Hypothalamus (tissue), 51 donors: ENCODE measurements around the gene ADRA1B.

Experiments used
- DNase-seq, 51 donors: peaks; one replicate each; lab custom pipeline; 2025; lab: John Stamatoyannopoulos, UW

ADRA1B gene

DNA sequence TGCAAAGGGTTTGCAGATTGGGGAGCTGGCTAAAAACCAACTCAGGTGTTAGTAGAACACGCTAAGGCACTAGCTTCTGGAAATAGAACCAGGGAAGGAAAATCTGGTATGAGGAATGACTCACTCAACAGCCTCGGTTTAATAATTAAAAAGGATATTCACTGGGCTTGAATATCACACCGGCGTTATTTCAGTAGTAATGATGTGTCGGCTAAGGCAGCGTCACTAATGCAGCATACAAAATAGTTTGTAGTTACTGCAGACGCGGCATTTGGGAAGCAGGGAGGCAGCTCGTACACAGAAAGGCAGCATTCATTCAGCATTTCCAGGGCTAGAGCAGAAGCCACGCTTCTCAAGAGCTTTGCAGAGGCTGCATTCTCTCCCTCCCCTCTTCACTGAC, 1.7 kb downstream of the ADRA1B start:
- peak in 2 of 51 donors; percentile 2 to 11 for DNase-seq

DNA sequence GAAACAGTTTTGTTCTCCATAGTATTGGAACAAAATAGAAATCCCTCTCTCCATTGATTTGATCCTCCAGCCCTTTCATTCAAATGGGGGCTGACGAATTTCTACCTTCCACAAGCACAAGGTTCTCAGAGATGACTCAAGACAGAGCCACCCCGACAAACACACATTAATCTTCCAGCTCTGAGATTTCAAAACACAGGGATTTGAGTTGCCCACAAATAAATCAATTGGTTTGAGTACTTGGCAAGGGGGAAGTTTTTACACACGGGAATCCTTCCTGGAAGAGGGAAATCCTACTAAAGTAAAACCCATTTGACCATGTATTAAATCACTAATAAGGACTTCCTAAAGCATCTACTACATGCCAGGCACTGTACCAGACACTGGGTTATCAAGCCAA, 5.4 kb downstream of the ADRA1B start:
- no peak for DNase-seq

DNA sequence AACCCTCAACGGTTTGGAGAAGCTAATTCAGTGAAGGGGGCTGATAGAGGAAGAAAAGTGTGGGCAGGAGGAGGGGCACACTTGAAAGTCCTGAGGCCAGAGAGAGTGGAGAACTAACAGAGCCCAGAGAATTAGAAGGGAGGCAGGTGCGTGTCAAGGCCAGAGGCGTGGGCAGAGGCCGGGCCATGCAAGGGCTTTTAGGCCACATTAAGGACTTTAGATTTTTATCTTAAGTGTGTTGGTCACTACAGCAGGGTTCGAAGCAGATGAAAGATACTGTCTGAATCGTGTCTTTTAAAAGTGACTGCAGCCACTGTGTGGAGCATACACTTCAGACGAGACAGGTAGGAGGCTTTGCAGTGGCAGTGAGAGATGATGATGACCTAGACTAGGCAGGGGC, 6.7 kb downstream of the ADRA1B start:
- DNase-seq: no peak

DNA sequence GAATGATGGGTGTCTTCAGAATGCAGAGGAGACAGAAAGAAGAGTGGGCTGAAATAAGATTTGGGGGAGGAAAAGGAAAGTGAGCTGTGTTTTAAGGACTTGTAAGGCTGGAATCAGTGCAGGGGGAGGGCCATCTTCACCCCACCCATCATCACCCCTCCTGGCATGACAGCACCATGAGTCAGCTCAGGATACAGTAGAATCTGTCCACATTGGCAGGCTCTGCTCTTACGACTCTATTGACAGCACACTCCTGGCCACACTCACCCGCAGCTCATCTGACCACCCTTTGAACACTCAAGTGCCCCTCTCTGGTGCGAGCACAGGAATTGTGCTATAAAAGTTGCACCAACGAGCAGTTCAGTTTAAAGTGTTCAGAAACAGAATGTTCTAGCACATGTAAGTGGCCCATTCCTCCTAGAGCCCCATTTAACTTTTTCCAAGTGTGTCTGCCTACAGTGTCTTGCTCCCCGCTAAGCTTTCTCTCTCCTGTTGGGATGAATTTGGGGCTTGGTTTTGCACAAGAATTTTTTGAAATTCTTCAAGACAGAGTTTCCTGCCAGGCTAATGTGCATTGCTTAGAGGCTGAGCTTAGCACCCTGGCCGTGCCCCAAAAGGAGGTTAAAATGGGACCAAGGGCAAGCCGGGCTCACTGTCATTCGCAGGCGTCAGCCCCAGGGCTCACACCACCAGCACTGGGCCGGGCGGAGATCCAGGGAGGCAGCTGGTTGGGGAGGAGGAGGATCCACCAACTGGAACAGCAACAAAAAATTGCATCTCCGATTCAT, 12.0 kb downstream of the ADRA1B start:
- DNase-seq: peak in 1 of 51 donors; percentile 4

DNA sequence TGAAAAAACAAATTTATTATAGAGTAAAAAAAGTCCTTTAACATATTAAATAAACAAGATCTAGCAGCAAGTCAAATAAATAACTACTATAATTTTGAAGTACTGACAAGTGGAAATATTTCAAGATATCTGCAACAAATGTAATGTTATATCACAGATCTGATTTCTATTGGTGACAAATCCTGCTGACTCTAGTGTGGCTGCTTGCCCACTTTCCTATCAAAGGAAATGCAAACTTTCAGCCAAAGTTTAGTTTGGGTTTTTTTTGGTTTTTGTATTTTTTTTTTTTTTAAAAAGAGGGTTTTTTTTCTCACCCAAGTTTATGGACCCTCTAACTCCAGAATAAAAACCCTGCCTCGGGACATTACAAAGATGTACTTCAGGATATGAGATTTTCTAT, 12.9 kb downstream of the ADRA1B start:
- DNase-seq: no peak

DNA sequence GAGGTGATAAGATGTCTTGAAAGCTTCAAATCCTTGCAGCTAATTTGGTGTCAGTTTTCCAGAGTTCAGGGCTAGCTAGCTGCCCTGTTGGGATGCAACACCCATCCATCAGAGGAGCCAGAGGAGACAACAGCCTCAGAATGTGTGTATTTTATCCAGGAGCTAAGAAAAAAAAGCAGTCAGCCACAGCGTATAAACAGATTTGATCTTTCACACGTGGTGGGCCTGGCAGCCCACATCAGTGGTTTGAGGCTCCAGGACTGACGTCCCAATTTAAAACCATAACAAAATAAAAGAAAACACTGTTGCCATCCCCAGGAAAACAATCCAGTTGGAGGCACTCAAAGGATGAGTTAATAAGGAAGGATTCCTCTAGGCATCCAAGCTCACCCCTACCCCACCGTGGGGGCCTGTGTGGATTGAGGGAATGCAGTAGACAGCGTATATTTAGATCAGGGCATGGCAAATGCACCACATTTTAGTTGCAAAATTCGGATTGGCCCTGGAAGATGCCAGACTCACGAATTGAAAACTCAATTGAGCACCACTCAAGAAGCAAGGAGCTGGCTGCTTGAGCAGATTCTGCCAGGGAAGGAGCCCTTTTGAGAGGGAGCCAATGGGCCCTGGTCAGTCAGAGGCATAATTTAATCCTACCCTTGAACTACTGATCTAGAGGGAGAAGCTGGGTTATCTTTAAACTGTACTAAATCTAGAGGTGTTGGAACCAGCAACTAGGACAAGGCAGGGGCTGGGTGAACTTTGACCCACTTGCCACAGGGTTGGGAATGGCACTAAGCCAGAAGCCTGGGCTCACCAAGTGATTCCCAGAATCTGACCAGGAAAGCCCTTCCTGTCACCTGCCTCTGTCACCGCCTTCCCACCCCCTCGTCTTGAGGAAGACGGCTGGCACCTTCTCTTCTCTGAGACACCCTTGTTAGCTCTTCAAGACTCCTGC, 17.5 kb downstream of the ADRA1B start:
- DNase-seq: no peak

DNA sequence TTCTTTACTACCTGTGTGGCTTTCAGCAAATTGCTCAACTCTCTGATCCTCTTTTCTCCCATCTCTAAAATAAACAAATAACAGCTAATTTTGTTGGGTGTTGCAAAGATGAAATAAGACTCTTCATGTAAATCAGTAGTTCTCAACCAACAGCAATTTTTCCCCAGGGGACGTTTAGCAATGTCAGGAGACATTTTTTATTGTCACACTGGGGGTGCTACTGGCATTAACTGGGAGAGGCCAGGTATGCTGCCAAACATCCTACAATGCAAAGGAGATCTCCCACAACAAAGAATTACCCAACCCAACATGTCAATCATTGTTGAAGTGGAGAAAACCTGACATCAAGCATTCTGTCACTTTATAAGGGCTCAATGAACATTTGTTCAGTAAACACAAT, 19.7 kb downstream of the ADRA1B start:
- DNase-seq: no peak

DNA sequence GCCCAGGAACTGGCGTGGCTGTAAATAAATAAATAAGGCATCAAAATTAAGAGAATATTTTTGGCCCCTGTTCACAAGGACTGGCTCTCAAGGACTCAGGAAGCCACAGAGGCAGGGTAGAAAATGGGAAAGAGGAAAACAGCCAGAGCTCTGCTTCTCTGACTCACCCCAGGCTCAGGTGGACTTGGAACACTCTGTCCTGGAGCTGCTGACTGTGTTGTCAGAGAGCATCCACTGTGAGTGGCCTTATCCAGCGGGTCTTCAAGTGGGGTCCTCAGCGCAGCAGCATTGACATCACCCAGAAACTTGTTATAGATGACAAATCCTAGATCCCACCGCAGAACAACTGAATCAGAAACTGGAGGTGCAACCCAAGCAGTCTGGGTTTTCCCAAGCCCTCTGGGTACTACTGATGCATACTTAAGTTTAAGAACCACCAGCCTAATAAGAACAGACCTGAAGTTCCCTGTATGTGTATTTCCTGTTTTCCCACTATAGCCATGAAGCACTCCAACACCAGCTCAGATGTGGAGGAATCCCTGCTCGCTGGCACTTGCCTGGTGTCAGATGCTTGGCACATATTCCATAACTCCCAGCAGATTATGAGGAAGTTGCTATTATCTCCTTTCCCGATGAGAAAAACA, 20.5 kb downstream of the ADRA1B start:
- peak in 1 of 51 donors; percentile 7 for DNase-seq

DNA sequence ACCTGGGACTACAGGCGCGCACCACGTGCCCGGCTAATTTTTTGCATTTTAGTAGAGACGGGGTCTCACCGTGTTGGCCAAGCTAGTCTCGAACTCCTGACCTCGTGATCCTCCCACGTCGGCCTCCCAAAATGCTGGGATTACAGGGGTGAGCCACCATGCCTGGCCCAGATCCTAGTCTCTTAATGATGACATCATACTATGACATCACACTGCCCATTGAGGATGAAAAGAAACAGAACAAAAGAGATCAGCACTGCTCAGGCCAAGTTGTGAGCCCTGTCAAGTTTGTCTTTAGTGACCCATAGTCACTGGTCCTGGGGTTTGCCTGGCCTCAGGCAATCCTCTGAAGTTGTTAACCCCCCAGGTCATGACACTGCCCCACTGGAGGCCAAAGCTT, 21.3 kb downstream of the ADRA1B start:
- no peak for DNase-seq

DNA sequence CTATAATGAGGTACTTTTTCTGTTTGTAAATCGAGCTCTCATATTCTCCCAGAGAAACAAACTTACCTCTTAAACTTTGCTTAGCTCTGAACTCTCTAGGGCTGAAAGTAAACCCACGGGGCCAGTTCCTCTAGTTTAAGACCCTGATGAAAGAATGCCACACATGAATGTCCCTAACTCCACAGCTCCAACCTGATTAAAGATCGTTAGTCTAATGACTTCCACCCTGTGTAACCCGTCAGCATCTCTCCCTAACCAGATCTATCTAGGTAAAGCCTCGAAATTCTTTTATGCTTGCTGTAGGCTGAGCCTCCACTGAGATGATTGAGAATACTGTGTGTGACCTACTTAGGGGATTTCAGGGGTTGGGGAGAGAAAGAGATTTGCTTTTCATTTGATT, 27.0 kb downstream of the ADRA1B start:
- DNase-seq: no peak

DNA sequence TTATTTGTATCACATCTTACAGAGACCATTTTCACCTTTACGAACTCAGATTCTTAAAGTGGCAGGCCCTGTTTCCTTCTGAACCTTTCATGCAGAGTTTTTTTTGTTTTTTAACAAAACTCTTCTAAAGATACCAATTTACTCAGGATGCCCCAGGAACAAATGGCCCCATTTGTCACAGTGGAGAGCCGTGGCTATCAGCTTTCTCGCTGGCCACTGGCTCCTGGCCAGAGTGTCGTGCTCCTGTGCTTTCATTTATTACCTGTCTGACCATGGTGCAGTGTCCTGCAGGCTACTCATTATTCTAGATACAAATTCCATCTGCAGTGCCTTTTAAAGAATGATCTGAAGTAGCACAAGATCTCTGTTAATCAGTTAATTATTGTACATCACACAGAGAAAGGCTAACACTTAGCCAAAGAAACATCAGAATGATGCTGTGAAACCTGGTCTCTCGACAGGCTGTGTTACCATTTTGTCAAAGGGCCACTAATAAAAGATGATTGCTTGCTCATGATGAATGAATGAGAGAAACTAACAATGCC, 27.8 kb downstream of the ADRA1B start:
- no peak for DNase-seq

DNA sequence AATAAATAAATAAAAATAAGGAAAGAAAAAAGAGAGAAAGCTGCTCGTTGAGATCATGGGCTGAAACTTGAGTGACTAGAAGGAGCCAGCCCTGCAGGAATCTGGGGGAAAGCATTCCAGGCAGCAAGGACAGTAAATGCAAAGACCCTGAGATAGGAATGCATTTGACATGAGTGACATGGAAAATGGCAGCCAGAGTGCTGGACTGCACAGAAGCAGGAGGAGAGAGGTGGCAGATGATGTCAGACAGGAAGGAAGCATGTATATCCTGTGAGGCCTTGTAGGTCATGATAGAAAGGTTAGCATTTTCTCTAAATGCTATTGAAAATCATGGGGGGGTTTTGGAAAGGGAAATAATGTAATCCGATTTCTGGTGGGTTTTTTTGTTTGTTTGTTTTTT, 29.1 kb downstream of the ADRA1B start:
- no peak for DNase-seq

DNA sequence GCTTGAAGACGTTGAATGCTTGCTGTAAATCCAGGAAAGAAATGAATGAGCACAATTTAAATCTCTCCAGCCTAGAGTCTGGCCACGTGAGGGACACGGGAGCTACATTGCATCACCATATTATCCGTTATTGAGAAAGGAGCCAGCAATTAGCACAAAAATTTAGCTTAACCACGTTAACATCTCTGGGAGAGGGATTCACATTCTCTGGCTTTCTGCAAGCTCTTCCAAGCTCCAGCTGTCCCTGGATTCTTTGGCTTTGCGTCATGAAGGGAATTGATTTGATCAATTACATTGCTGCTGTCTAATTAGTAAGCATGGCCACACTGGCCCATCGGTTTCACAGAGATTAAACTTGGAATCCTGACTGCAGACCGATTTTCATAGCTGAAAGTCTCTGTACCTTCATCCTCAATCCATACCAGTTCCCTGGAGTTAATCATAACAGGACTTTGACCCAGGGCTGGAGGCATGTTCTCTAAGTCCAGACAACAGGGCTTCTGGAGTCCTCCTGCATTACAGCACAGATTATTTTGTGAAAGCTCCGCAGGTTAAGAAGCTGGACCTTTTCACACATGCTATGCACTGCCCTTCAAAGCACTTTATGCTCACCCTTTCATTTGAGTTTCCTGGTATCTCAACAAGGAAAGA, 31.6 kb downstream of the ADRA1B start:
- DNase-seq: no peak

DNA sequence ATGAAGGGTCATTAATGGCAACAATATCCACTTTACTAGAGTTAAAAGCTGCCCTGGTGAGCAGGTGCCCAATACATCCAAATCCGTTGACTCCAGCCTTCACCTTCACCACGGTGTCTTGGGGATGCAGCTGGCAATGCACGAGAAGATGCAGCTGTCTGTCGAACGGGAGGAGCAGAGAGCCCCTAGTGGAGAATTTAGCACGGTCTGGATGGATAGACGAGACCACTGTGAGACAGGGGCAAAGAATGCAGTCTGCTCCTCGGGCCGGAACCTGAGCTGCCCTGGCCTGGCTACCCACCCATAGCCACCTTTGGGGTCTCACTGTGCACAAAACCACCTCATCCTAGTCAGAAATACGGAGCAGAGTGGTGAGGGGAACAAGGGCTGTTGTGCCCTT, 35.1 kb downstream of the ADRA1B start:
- no peak for DNase-seq

DNA sequence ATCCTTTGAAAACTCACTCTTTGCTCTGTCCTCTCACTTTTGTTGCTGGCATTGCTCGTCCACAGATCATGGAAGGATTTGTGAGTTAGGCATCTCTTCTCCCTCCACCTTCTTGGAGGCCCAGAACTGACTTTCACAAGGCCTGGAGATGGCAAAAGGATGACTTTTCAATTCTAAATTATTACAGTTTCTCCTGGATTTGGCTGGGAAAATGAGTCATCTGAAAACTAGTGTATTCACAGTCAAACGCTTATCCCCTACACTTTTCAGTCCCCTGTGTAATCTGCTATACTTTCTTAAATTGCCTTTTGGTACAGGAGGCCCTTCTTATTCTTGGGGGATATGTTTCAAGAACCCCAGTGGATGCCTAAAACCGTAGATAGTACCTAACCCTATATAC, 35.6 kb downstream of the ADRA1B start:
- no peak for DNase-seq

DNA sequence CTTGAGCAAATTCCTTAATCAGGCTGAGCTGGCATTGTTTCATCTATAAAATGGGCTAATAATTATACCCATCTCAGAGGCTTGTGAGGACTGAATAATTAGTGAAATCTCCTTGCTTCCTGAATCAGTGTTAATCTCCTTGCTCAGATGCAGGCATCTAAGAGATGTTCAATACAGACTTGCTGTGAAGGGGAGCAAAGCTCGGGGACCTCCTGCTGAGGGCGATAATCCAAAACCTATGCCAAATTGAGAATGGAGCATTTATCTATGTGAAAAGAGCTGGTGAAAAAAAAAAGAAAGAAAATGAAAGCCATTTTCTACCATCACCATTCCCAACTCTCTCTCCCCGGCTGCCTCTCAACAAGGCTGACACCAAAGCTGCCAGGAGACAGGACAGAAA, 37.3 kb downstream of the ADRA1B start:
- no peak for DNase-seq

DNA sequence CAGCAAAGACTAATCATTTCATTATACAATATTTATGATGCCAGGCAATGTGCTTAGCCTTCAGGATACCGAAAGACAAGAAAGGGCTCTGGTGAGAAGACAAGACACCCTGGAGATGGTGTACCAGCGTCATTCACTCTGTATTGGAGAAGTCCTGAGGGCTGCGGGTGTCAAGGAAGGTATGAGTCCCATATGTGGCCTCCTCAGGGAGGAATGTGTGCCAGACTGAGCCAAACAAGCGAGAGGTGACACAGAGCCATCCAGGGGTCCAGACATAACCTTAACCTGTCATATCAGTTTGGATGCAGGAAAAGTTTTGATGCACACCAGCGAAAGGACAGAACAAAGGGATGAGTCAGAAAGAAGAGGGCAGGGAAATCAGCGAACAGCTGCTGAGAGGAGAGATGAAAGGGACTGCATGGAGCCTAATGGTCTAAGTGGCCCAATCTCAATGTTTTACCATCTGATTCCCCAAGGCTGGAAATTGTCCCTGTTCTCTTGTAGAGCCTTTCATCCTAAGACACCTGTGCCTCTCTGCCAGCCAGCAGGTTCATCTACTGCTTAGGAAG, 38.9 kb downstream of the ADRA1B start:
- DNase-seq: no peak

DNA sequence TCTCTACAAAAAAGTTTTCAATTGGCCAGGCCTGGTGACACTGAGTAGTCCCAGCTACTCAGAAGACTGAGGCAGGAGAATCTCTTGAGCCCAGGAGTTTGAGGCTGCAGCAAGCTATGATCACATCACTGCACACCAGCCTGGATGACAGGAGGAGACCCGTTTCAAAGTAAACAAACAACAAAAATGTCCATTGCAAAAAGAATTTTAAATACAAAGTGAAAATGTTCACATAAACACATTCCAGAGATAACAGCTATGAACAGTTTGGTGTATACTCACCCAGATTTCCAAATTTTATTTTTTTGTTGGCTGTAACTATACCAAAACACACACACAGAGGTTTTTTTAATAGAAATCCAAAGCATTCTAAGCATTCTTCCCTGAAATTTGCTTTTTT, 39.8 kb downstream of the ADRA1B start:
- no peak for DNase-seq

DNA sequence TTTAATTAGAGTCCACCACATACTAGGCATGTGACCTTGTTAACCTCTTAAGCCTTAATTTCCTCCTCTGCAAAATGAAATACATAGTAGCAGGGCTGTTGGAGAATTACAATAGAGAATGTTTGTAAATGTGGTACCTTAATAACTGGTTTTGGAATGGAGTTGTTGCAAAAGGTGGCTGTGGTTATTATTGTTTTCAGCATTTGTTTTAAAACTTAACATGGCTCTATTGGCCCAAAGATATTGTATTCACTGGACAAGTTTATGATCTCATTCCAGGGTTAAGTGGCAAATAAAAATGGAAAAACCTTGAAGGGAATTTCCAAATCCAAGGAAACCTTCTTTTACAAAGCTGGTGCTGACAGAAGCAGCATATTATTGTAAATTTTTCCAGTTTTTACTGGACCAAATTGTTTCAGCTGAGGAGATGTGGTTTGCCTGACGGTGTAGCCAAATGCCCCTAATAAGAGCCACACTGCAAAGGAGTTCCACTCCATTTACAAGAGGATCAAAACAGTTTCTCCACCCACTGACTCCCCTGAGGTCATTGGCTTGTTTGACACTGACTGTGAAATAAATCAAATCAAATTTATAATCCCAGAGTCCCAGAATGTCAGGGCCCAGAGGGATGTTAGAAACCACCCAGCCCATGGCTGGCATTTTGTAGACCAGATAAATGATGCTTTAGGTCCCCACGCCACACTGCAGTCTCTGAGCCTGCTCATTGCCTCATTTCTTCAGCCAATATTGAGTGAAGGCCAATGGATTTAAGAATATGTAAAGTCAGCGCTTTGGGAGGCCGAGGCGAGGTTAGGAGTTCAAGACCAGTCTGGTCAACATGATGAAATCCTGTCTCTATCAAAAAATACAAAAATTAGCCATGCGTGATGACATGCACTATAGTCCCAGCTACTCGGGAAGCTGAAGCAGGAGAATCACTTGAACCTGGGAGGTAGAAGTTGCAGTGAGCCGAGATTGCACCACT, 45.2 kb downstream of the ADRA1B start:
- DNase-seq: no peak
